WTC11 (cell line): ENCODE data around the gene B3GNT7. TPM values are rescaled to one million over a fixed set of nuclear protein-coding genes. Genes with fewer than 3 reads are reported as not detected.

Experiments
- ATAC-seq: fragments of 200-7000 bp; cut with Tn5 transposase; 2 replicates; pipeline ENCODE4 v1.10.0; 2021; ENCODE audit warnings: mild to moderate bottlenecking, moderate library complexity
- CTCF ChIA-PET: fragments of 300-600 bp; sonication (Branson Sonifier 250); formaldehyde crosslinking; loops from one replicate; lab custom pipeline; 2021; ENCODE audit warnings: antibody characterized with exemption; lab: Charles Lee
- POLR2A ChIA-PET: fragments of 350-600 bp; sonication (Branson Sonifier 250); formaldehyde crosslinking; loops from one replicate; lab custom pipeline; 2021; ENCODE audit warnings: antibody characterized with exemption; lab: Charles Lee
- DNase-seq: peaks from one replicate; pipeline ENCODE4 v3.0.0; 2021; ENCODE audit warnings: low spot score
- H3K27ac Mint-ChIP-seq: 2 replicates; pipeline ENCODE4 v1.8.0; 2021; ENCODE audit warnings: mixed read lengths
- H3K27me3 Mint-ChIP-seq: 2 replicates; pipeline ENCODE4 v1.8.0; 2021; ENCODE audit warnings: low read depth, mild to moderate bottlenecking, moderate library complexity, mixed read lengths
- H3K36me3 Mint-ChIP-seq: 2 replicates; pipeline ENCODE4 v1.8.0; 2021; ENCODE audit warnings: mixed read lengths
- H3K4me1 Mint-ChIP-seq: 2 replicates; pipeline ENCODE4 v1.8.0; 2022; ENCODE audit warnings: mixed read lengths
- H3K4me3 Mint-ChIP-seq: 2 replicates; pipeline ENCODE4 v1.8.0; 2021; ENCODE audit warnings: mild to moderate bottlenecking, moderate library complexity, mixed read lengths
- H3K9me3 Mint-ChIP-seq: 2 replicates; pipeline ENCODE4 v1.8.0; 2021; ENCODE audit warnings: mixed read lengths
- AFF4 ChIP-seq: sonication (generic); formaldehyde crosslinking; IDR thresholded peaks from 2 replicates; pipeline ENCODE4 v1.8.1; 2023; ENCODE audit warnings: mild to moderate bottlenecking, missing genetic modification reagents, borderline replicate concordance
- CDX4 ChIP-seq: fragments of 250-450 bp; sonication (Bioruptor Pico); IDR thresholded peaks from 2 replicates; pipeline ENCODE4 v1.9.0; 2021; ENCODE audit warnings: moderate library complexity, mild to moderate bottlenecking, inconsistent platforms, borderline replicate concordance
- CREM ChIP-seq: sonication (generic); formaldehyde crosslinking; IDR thresholded peaks from 2 replicates; pipeline ENCODE4 v1.8.1; 2022; ENCODE audit warnings: mild to moderate bottlenecking, missing genetic modification reagents, moderate library complexity
- E2F5 ChIP-seq: sonication (generic); formaldehyde crosslinking; IDR thresholded peaks from 2 replicates; pipeline ENCODE4 v1.8.1; 2022; ENCODE audit warnings: mild to moderate bottlenecking, moderate library complexity, missing genetic modification reagents
- ESRRA ChIP-seq: sonication (generic); formaldehyde crosslinking; IDR thresholded peaks from 2 replicates; pipeline ENCODE4 v1.8.1; 2022; ENCODE audit warnings: mild to moderate bottlenecking, missing genetic modification reagents, borderline replicate concordance
- ETV6 ChIP-seq: sonication (generic); formaldehyde crosslinking; IDR thresholded peaks from 2 replicates; pipeline ENCODE4 v1.8.1; 2022; ENCODE audit warnings: mild to moderate bottlenecking, missing genetic modification reagents
- FOXP1 ChIP-seq: sonication (generic); formaldehyde crosslinking; IDR thresholded peaks from 2 replicates; pipeline ENCODE4 v1.8.0; 2022; ENCODE audit warnings: missing genetic modification reagents, mild to moderate bottlenecking, moderate library complexity, borderline replicate concordance
- HMGA2 ChIP-seq: fragments of 250-450 bp; sonication (Bioruptor Pico); IDR thresholded peaks from 2 replicates; pipeline ENCODE4 v1.4.0; 2021; ENCODE audit warnings: mild to moderate bottlenecking, moderate library complexity
- KAT7 ChIP-seq: sonication (generic); formaldehyde crosslinking; IDR thresholded peaks from 2 replicates; pipeline ENCODE4 v1.8.1; 2023; ENCODE audit warnings: missing genetic modification reagents, mild to moderate bottlenecking, borderline replicate concordance
- MXD4 ChIP-seq: fragments of 250-450 bp; sonication (Bioruptor Pico); IDR thresholded peaks from 2 replicates; pipeline ENCODE4 v1.8.0; 2021; ENCODE audit warnings: mild to moderate bottlenecking, moderate library complexity, borderline replicate concordance
- NFATC4 ChIP-seq: fragments of 250-450 bp; sonication (Bioruptor Pico); IDR thresholded peaks from 2 replicates; pipeline ENCODE4 v1.9.0; 2021; ENCODE audit warnings: mild to moderate bottlenecking
- NR1H2 ChIP-seq: sonication (generic); formaldehyde crosslinking; IDR thresholded peaks from 2 replicates; pipeline ENCODE4 v1.9.0; 2021; ENCODE audit warnings: mild to moderate bottlenecking, moderate library complexity, missing genetic modification reagents
- NR2C2 ChIP-seq: sonication (generic); formaldehyde crosslinking; IDR thresholded peaks from 2 replicates; pipeline ENCODE4 v1.8.0; 2022; ENCODE audit warnings: mild to moderate bottlenecking, missing genetic modification reagents
- NR3C1 ChIP-seq: sonication (generic); formaldehyde crosslinking; conservative IDR thresholded peaks from 2 replicates; pipeline ENCODE4 v1.8.1; 2023; ENCODE audit warnings: low read depth, mild to moderate bottlenecking, missing genetic modification reagents
- OVOL2 ChIP-seq: fragments of 250-450 bp; sonication (Bioruptor Pico); IDR thresholded peaks from 2 replicates; pipeline ENCODE4 v1.9.0; 2021; ENCODE audit warnings: mild to moderate bottlenecking, borderline replicate concordance
- RELA ChIP-seq: sonication (generic); formaldehyde crosslinking; IDR thresholded peaks from 2 replicates; pipeline ENCODE4 v1.8.1; 2022; ENCODE audit warnings: missing genetic modification reagents, mild to moderate bottlenecking, borderline replicate concordance
- SP1 ChIP-seq: sonication (generic); formaldehyde crosslinking; conservative IDR thresholded peaks from 2 replicates; pipeline ENCODE4 v1.8.1; 2022; ENCODE audit warnings: missing genetic modification reagents
- TEAD1 ChIP-seq: sonication (generic); formaldehyde crosslinking; IDR thresholded peaks from 2 replicates; pipeline ENCODE4 v1.8.0; 2022; ENCODE audit warnings: mild to moderate bottlenecking, missing genetic modification reagents
- USF1 ChIP-seq: sonication (generic); formaldehyde crosslinking; IDR thresholded peaks from 2 replicates; pipeline ENCODE4 v1.8.0; 2022; ENCODE audit warnings: mild to moderate bottlenecking, missing genetic modification reagents
- ZBTB21 ChIP-seq: sonication (generic); formaldehyde crosslinking; IDR thresholded peaks from 2 replicates; pipeline ENCODE4 v1.8.1; 2023; ENCODE audit warnings: mild to moderate bottlenecking, missing genetic modification reagents, borderline replicate concordance
- ZNF121 ChIP-seq: sonication (generic); formaldehyde crosslinking; IDR thresholded peaks from 2 replicates; pipeline ENCODE4 v1.8.0; 2023; ENCODE audit warnings: missing genetic modification reagents
- ZNF423 ChIP-seq: fragments of 250-450 bp; sonication (Bioruptor Pico); IDR thresholded peaks from 2 replicates; pipeline ENCODE4 v2.1.2; 2022; ENCODE audit warnings: mild to moderate bottlenecking, moderate library complexity
- ZNF671 ChIP-seq: fragments of 250-450 bp; sonication (Bioruptor Pico); IDR thresholded peaks from 2 replicates; pipeline ENCODE4 v1.8.0; 2021; ENCODE audit warnings: mild to moderate bottlenecking
- total RNA-seq: library from RNA; stranded (reverse); gene quantifications from 3 replicates; pipeline ENCODE4 v1.2.3, GENCODE V29; 2021
- TF ChIP-seq, protein P1 (sequence below): sonication (generic); formaldehyde crosslinking; IDR thresholded peaks from 2 replicates; pipeline ENCODE4 v1.8.1; 2023; ENCODE audit warnings: mild to moderate bottlenecking, missing genetic modification reagents, moderate library complexity
- TF ChIP-seq, protein P2 (sequence below): sonication (generic); formaldehyde crosslinking; IDR thresholded peaks from 2 replicates; pipeline ENCODE4 v1.8.0; 2022; ENCODE audit warnings: mild to moderate bottlenecking, missing genetic modification reagents
- TF ChIP-seq, protein P3 (sequence below): sonication (generic); formaldehyde crosslinking; IDR thresholded peaks from 2 replicates; pipeline ENCODE4 v1.8.0; 2023; ENCODE audit warnings: missing genetic modification reagents
- TF ChIP-seq, protein P4 (sequence below): sonication (generic); formaldehyde crosslinking; IDR thresholded peaks from 2 replicates; pipeline ENCODE4 v1.8.0; 2022; ENCODE audit warnings: mild to moderate bottlenecking, missing genetic modification reagents

B3GNT7 gene
- total RNA-seq, 1 experiment from 2014 or later, result 151 TPM

GRCh38 chr2:231393149-231394131 lies 2.1 kb upstream of the B3GNT7 start:
- ChIA-PET POLR2A (no interaction called here), CTCF (interaction anchor here (0.7 to 3.8 kb wide), 29 partner anchors 10 to 406 kb away, joined by 3 to 35 read pairs (median 4); partner anchors contain the start of gene NCL)
- H3K9me3 Mint-ChIP-seq, result no peaks in the 10 kb centered on the region
- H3K4me1 Mint-ChIP-seq, result peaks cover 64% of the 10 kb centered on the region
- no peak overlapping the region for H3K4me3 Mint-ChIP-seq
- H3K36me3 Mint-ChIP-seq, result peaks cover 12% of the 10 kb centered on the region
- DNase-seq (peak; percentile 72), ATAC-seq (peak; percentile 59)
- H3K27ac Mint-ChIP-seq, result peak overlapping the region; percentile 79
- no peaks in the 10 kb centered on the region for H3K27me3 Mint-ChIP-seq
- TF ChIP-seq E2F5 (CRISPR knock-in tag) (no peak), RELA (no peak), SP1 (CRISPR knock-in tag) (no peak), ZNF671 (CRISPR knock-in tag) (no peak), KAT7 (CRISPR knock-in tag) (no peak), TEAD1 (CRISPR knock-in tag) (no peak), NFATC4 (no peak), NR2C2 (CRISPR knock-in tag) (no peak), ETV6 (0 out of 2 replicates have a peak, but pooled peaks have one; percentile 72), FOXP1 (CRISPR knock-in tag) (0 out of 2 replicates have a peak, but pooled peaks have one; percentile 11), MXD4 (CRISPR knock-in tag) (no peak), OVOL2 (CRISPR knock-in tag) (no peak), CDX4 (CRISPR knock-in tag) (no peak), HMGA2 (CRISPR knock-in tag) (no peak), NR3C1 (no peak), ZNF423 (CRISPR knock-in tag) (no peak), NR1H2 (CRISPR knock-in tag) (no peak), CREM (CRISPR knock-in tag) (no peak), ESRRA (CRISPR knock-in tag) (0 out of 2 replicates have a peak, but pooled peaks have one; percentile 42), ZNF121 (CRISPR knock-in tag) (peak; percentile 31; the same call in 1 of the 2 replicates), AFF4 (CRISPR knock-in tag) (no peak), USF1 (no peak), ZBTB21 (CRISPR knock-in tag) (no peak)
- TF ChIP-seq, protein P1, sequence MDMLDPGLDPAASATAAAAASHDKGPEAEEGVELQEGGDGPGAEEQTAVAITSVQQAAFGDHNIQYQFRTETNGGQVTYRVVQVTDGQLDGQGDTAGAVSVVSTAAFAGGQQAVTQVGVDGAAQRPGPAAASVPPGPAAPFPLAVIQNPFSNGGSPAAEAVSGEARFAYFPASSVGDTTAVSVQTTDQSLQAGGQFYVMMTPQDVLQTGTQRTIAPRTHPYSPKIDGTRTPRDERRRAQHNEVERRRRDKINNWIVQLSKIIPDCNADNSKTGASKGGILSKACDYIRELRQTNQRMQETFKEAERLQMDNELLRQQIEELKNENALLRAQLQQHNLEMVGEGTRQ, result 0 out of 2 replicates have a peak, but pooled peaks have one; percentile 3
- TF ChIP-seq, protein P2, sequence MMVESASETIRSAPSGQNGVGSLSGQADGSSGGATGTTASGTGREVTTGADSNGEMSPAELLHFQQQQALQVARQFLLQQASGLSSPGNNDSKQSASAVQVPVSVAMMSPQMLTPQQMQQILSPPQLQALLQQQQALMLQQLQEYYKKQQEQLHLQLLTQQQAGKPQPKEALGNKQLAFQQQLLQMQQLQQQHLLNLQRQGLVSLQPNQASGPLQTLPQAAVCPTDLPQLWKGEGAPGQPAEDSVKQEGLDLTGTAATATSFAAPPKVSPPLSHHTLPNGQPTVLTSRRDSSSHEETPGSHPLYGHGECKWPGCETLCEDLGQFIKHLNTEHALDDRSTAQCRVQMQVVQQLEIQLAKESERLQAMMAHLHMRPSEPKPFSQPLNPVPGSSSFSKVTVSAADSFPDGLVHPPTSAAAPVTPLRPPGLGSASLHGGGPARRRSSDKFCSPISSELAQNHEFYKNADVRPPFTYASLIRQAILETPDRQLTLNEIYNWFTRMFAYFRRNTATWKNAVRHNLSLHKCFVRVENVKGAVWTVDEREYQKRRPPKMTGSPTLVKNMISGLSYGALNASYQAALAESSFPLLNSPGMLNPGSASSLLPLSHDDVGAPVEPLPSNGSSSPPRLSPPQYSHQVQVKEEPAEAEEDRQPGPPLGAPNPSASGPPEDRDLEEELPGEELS (CRISPR knock-in tag), result no peak
- TF ChIP-seq, protein P3, sequence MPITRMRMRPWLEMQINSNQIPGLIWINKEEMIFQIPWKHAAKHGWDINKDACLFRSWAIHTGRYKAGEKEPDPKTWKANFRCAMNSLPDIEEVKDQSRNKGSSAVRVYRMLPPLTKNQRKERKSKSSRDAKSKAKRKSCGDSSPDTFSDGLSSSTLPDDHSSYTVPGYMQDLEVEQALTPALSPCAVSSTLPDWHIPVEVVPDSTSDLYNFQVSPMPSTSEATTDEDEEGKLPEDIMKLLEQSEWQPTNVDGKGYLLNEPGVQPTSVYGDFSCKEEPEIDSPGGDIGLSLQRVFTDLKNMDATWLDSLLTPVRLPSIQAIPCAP (CRISPR knock-in tag), result no peak
- TF ChIP-seq, protein P4, sequence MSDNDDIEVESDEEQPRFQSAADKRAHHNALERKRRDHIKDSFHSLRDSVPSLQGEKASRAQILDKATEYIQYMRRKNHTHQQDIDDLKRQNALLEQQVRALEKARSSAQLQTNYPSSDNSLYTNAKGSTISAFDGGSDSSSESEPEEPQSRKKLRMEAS (CRISPR knock-in tag), result no peak; the same call in 1 of the 2 replicates
